Caco-2 (cell line): Measurements from ENCODE around the gene BTD. TPM values are rescaled to one million over a fixed set of nuclear protein-coding genes. Genes with fewer than 3 reads are reported as not detected.

ENCODE experiments used
- BruUV-seq: library from RNA; stranded (reverse); fragments of 400-500 nt; replicated peaks from 2 replicates; lab custom pipeline; 2021; lab: Mats Ljungman, UMichigan
- CTCF ChIA-PET: fragments of 300-600 bp; sonication (Branson Sonifier 250); formaldehyde crosslinking; loops from one replicate; lab custom pipeline; 2022; ENCODE audit warnings: antibody characterized with exemption; lab: Charles Lee
- POLR2A ChIA-PET: fragments of 300-600 bp; sonication (Branson Sonifier 250); formaldehyde crosslinking; loops from one replicate; lab custom pipeline; 2022; ENCODE audit warnings: antibody characterized with exemption; lab: Charles Lee
- DNase-seq, 2 experiments: peaks; one replicate each; pipeline versions ENCODE4 v3.0.0 to v3.0.0-alpha.2; 2020 to 2022
- H3K27me3 ChIP-seq: replicated peaks from 2 replicates; pipeline ENCODE4 v1.6.0; 2011; ENCODE audit warnings: low read length; ENCODE audit not compliant: control insufficient read depth, insufficient read depth
- H3K36me3 ChIP-seq: 2 replicates; pipeline ENCODE4 v1.5.1; 2011; ENCODE audit warnings: low read length; ENCODE audit not compliant: control insufficient read depth, insufficient read depth
- H3K4me1 ChIP-seq: fragments of 250-450 bp; sonication (Bioruptor Pico); 2 replicates; pipeline ENCODE4 v1.5.1; 2020; ENCODE audit warnings: mild to moderate bottlenecking
- H3K4me3 ChIP-seq: 2 replicates; pipeline ENCODE4 v1.5.1; 2011; ENCODE audit warnings: low read depth, mild to moderate bottlenecking, control low read depth, low read length
- H3K9me3 ChIP-seq: fragments of 250-450 bp; sonication (Bioruptor Pico); 2 replicates; pipeline ENCODE4 v1.5.1; 2020; ENCODE audit warnings: mild to moderate bottlenecking, moderate library complexity
- H3K27ac Mint-ChIP-seq: one replicate; pipeline ENCODE4 v1.8.0; 2022; ENCODE audit warnings: mixed read lengths; ENCODE audit not compliant: unreplicated experiment
- H3K27me3 Mint-ChIP-seq: one replicate; pipeline ENCODE4 v1.8.0; 2022; ENCODE audit warnings: mixed read lengths; ENCODE audit not compliant: insufficient read depth, unreplicated experiment
- H3K36me3 Mint-ChIP-seq: one replicate; pipeline ENCODE4 v1.8.0; 2022; ENCODE audit warnings: mild to moderate bottlenecking, mixed read lengths; ENCODE audit not compliant: insufficient read depth, unreplicated experiment
- H3K4me1 Mint-ChIP-seq: one replicate; pipeline ENCODE4 v1.8.0; 2022; ENCODE audit warnings: low read depth, mixed read lengths; ENCODE audit not compliant: unreplicated experiment
- H3K4me3 Mint-ChIP-seq: one replicate; pipeline ENCODE4 v1.8.0; 2022; ENCODE audit warnings: mild to moderate bottlenecking, moderate library complexity, mixed read lengths; ENCODE audit not compliant: unreplicated experiment
- H3K9me3 Mint-ChIP-seq: one replicate; pipeline ENCODE4 v1.8.0; 2022; ENCODE audit warnings: mixed read lengths; ENCODE audit not compliant: unreplicated experiment
- CTCF ChIP-seq, 2 experiments: fragments of 200-600 bp in 1 of 2; IDR thresholded peaks; 1 replicate in 1 of 2; 2 replicates in 1 of 2; pipeline versions ENCODE4 v1.5.1 to v1.8.0; 2011 to 2022; ENCODE audit warnings: antibody characterized with exemption in 1 of 2, control low read depth in 1 of 2, inconsistent platforms in 1 of 2, low read depth in 1 of 2, low read length in 1 of 2, mild to moderate bottlenecking in 1 of 2, moderate library complexity in 1 of 2; ENCODE audit not compliant: insufficient read depth in 1 of 2, severe bottlenecking in 1 of 2, unreplicated experiment in 1 of 2
- intact Hi-C: fragments of 100-400 bp; cut with micrococcal nuclease; formaldehyde crosslinking; loops from one replicate; pipeline ENCODE4 v1.10.0; 2022; ENCODE audit not compliant: unreplicated experiment
- total RNA-seq: library from RNA; stranded (reverse); gene quantifications from 2 replicates; pipeline ENCODE4 v1.2.3, GENCODE V29; 2022

The BTD gene
- total RNA-seq, 1 experiment from 2014 or later: 11.8 TPM

- ChIA-PET POLR2A (no interaction called here), CTCF (no interaction called here)
- Histone ChIP-seq H3K9me3 (no peaks in the 10 kb centered on the region), H3K36me3 (peaks cover 1% of the 10 kb centered on the region), H3K27me3 (no peaks in the 10 kb centered on the region), H3K4me3 (no peak overlapping the region), H3K4me1 (no peaks in the 10 kb centered on the region)
- TF ChIP-seq CTCF (IDR thresholded peaks at IDR 0.05; ENCODE audit: insufficient read depth in 1 of 2, low read depth in 1 of 2, low read length in 1 of 2, severe bottlenecking in 1 of 2, unreplicated experiment in 1 of 2): no peak
- BruUV-seq: no TSS peak
- peaks cover 19% of the 10 kb centered on the region for H3K36me3 Mint-ChIP-seq
- intact Hi-C loops: no loop called here
- H3K9me3 Mint-ChIP-seq: no peaks in the 10 kb centered on the region
- DNase-seq: no peak
- H3K4me3 Mint-ChIP-seq: no peak overlapping the region
- H3K27ac Mint-ChIP-seq: no peak overlapping the region
- no peaks in the 10 kb centered on the region for H3K4me1 Mint-ChIP-seq
- no peaks in the 10 kb centered on the region for H3K27me3 Mint-ChIP-seq
These were observed 81.1 kb downstream of the BTD start for GRCh38 chr3:15682561-15683185.

GRCh38 chr3:15683253-15683652 lies 81.7 kb downstream of the BTD start:
- H3K4me3 ChIP-seq: no peak overlapping the region
- Mint-ChIP-seq H3K36me3 (peaks cover 19% of the 10 kb centered on the region), H3K27ac (no peak overlapping the region), H3K9me3 (no peaks in the 10 kb centered on the region), H3K4me1 (no peaks in the 10 kb centered on the region), H3K27me3 (no peaks in the 10 kb centered on the region), H3K4me3 (no peak overlapping the region)
- no peaks in the 10 kb centered on the region for H3K27me3 ChIP-seq
- BruUV-seq: no TSS peak
- H3K36me3 ChIP-seq: peaks cover 1% of the 10 kb centered on the region
- no peaks in the 10 kb centered on the region for H3K9me3 ChIP-seq
- ChIA-PET POLR2A (no interaction called here), CTCF (no interaction called here)
- intact Hi-C loops: no loop called here
- no peaks in the 10 kb centered on the region for H3K4me1 ChIP-seq
- TF ChIP-seq CTCF (IDR thresholded peaks at IDR 0.05; ENCODE audit: insufficient read depth in 1 of 2, low read depth in 1 of 2, low read length in 1 of 2, severe bottlenecking in 1 of 2, unreplicated experiment in 1 of 2): no peak
- no peak for DNase-seq

GRCh38 chr3:15685927-15686326 lies 84.4 kb downstream of the BTD start:
- H3K4me1 ChIP-seq: no peaks in the 10 kb centered on the region
- no peak overlapping the region for H3K27ac Mint-ChIP-seq
- no peaks in the 10 kb centered on the region for H3K27me3 ChIP-seq
- H3K27me3 Mint-ChIP-seq: no peaks in the 10 kb centered on the region
- no peak for TF ChIP-seq CTCF (IDR thresholded peaks at IDR 0.05; ENCODE audit: insufficient read depth in 1 of 2, low read depth in 1 of 2, low read length in 1 of 2, severe bottlenecking in 1 of 2, unreplicated experiment in 1 of 2)
- intact Hi-C loops: no loop called here
- no peaks in the 10 kb centered on the region for H3K4me1 Mint-ChIP-seq
- H3K36me3 Mint-ChIP-seq: peaks cover 18% of the 10 kb centered on the region
- ChIA-PET POLR2A (no interaction called here), CTCF (no interaction called here)
- H3K36me3 ChIP-seq: peaks cover 1% of the 10 kb centered on the region
- no peaks in the 10 kb centered on the region for H3K9me3 ChIP-seq
- no TSS peak for BruUV-seq
- no peak for DNase-seq
- no peak overlapping the region for H3K4me3 ChIP-seq
- no peaks in the 10 kb centered on the region for H3K9me3 Mint-ChIP-seq
- no peak overlapping the region for H3K4me3 Mint-ChIP-seq
